PC-9 (cell line): ENCODE results near the gene RBCK1. TPM values are rescaled to one million over a fixed set of nuclear protein-coding genes. Genes with fewer than 3 reads are reported as not detected.

Source experiments
- BruUV-seq: library from RNA; stranded (reverse); fragments of 400-500 nt; replicated peaks from 2 replicates; lab custom pipeline; 2021; lab: Mats Ljungman, UMichigan
- CTCF ChIA-PET: fragments of 300-600 bp; sonication (Branson Sonifier 250); formaldehyde crosslinking; loops from one replicate; lab custom pipeline; 2022; ENCODE audit warnings: antibody characterized with exemption; lab: Charles Lee
- POLR2A ChIA-PET: fragments of 300-600 bp; sonication (Branson Sonifier 250); formaldehyde crosslinking; loops from one replicate; lab custom pipeline; 2022; ENCODE audit warnings: antibody characterized with exemption; ENCODE audit not compliant: unreplicated experiment; lab: Charles Lee
- DNase-seq, 2 experiments: peaks; one replicate each; pipeline versions ENCODE4 v3.0.0 to v3.0.0-alpha.2; 2015 to 2022; ENCODE audit warnings: mixed read lengths in 1 of 2
- H2AFZ ChIP-seq: fragments of 200-600 bp; sonication (generic); 2 replicates; pipeline ENCODE4 v1.8.1; 2017; ENCODE audit warnings: antibody characterized with exemption
- H3F3A ChIP-seq: fragments of 200-600 bp; sonication (generic); 2 replicates; pipeline ENCODE4 v1.8.1; 2017; ENCODE audit warnings: antibody characterized with exemption, mild to moderate bottlenecking, low read depth; ENCODE audit not compliant: insufficient read depth
- H3K27ac ChIP-seq: fragments of 200-600 bp; sonication (generic); 2 replicates; pipeline ENCODE4 v1.6.1; 2016; ENCODE audit warnings: mixed run types
- H3K27me3 ChIP-seq: fragments of 200-600 bp; sonication (generic); 2 replicates; pipeline ENCODE4 v1.6.1; 2016; ENCODE audit warnings: low read depth, mixed run types; ENCODE audit not compliant: insufficient read depth
- H3K36me3 ChIP-seq: fragments of 200-600 bp; sonication (generic); 2 replicates; pipeline ENCODE4 v1.6.1; 2016; ENCODE audit warnings: low read depth, mixed run types
- H3K4me1 ChIP-seq: fragments of 200-600 bp; sonication (generic); replicated peaks from 2 replicates; pipeline ENCODE4 v1.6.1; 2016; ENCODE audit warnings: mixed run types; ENCODE audit not compliant: insufficient read depth
- H3K4me2 ChIP-seq: fragments of 200-600 bp; sonication (generic); 2 replicates; pipeline ENCODE4 v1.6.1; 2017; ENCODE audit warnings: mixed run types
- H3K4me3 ChIP-seq: fragments of 200-600 bp; sonication (generic); 2 replicates; pipeline ENCODE4 v1.6.1; 2016; ENCODE audit warnings: mixed run types
- H3K79me2 ChIP-seq: fragments of 200-600 bp; sonication (generic); 2 replicates; pipeline ENCODE4 v1.6.1; 2017; ENCODE audit warnings: low read depth, mixed run types
- H3K9me2 ChIP-seq: fragments of 200-600 bp; sonication (generic); 2 replicates; pipeline ENCODE4 v1.8.1; 2017; ENCODE audit warnings: mild to moderate bottlenecking; ENCODE audit not compliant: insufficient read depth
- H3K9me3 ChIP-seq: fragments of 200-600 bp; sonication (generic); 2 replicates; pipeline ENCODE4 v1.8.1; 2016; ENCODE audit warnings: low read depth; ENCODE audit not compliant: insufficient read depth
- H4K20me1 ChIP-seq: fragments of 200-600 bp; sonication (generic); 2 replicates; pipeline ENCODE4 v1.8.1; 2017; ENCODE audit not compliant: insufficient read depth
- EZH2 ChIP-seq: fragments of 200-600 bp; sonication (generic); IDR thresholded peaks from 2 replicates; pipeline ENCODE4 v1.8.0; 2017; ENCODE audit warnings: antibody characterized with exemption, low read depth
- intact Hi-C: fragments of 100-400 bp; cut with micrococcal nuclease; formaldehyde crosslinking; loops from one replicate; pipeline ENCODE4 v1.10.0; 2022; ENCODE audit not compliant: unreplicated experiment
- total RNA-seq: library from RNA; stranded (reverse); gene quantifications from 2 replicates; pipeline ENCODE4 v1.2.3, GENCODE V29; 2021
- TF ChIP-seq, protein P1 (sequence below): fragments of 200-600 bp; sonication (generic); conservative IDR thresholded peaks from 2 replicates; pipeline ENCODE4 v1.6.1; 2017; ENCODE audit warnings: mixed run types, antibody characterized with exemption, mild to moderate bottlenecking, moderate library complexity

The RBCK1 gene
- total RNA-seq, 1 experiment from 2014 or later, result 176 TPM

DNA sequence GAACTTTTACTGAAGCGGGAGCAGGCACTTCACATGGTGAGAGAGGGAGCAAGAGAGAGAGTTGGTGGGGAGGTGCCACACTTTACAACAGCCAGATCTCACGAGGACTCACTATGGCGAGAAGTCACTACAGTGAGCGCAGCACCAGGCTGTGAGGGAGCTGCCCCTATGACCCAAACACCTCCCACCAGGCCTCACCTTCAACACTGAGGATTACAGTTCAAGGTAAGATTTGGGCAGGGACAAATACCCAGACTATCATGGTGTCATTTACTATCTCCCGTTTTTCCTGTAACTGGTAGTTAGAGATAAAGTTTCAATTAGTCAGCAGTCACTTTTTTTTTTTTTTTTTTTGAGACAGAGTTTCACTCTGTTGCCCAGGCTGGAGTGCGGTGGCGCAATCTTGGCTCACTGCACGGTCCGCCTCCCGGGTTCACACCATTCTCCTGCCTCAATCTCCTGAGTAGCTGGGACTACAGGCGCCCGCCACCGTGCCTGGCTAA lies 7.8 kb downstream of the RBCK1 start:
- Histone ChIP-seq H3K36me3 (peaks cover 44% of the 10 kb centered on the region), H4K20me1 (peaks cover 13% of the 10 kb centered on the region), H2AFZ (no peak overlapping the region), H3K4me2 (no peak overlapping the region), H3K27ac (no peak overlapping the region), H3K4me1 (peaks cover 7% of the 10 kb centered on the region; the same call in 1 of the 2 replicates), H3K9me3 (no peaks in the 10 kb centered on the region), H3F3A (peaks cover 41% of the 10 kb centered on the region), H3K79me2 (peaks cover 42% of the 10 kb centered on the region), H3K9me2 (no peaks in the 10 kb centered on the region), H3K27me3 (no peaks in the 10 kb centered on the region), H3K4me3 (no peak overlapping the region)
- BruUV-seq, result no TSS peak
- DNase-seq, result no peak
- ChIA-PET CTCF (no interaction called here), POLR2A (no interaction called here)
- TF ChIP-seq EZH2, result no peak
- TF ChIP-seq, protein P1, sequence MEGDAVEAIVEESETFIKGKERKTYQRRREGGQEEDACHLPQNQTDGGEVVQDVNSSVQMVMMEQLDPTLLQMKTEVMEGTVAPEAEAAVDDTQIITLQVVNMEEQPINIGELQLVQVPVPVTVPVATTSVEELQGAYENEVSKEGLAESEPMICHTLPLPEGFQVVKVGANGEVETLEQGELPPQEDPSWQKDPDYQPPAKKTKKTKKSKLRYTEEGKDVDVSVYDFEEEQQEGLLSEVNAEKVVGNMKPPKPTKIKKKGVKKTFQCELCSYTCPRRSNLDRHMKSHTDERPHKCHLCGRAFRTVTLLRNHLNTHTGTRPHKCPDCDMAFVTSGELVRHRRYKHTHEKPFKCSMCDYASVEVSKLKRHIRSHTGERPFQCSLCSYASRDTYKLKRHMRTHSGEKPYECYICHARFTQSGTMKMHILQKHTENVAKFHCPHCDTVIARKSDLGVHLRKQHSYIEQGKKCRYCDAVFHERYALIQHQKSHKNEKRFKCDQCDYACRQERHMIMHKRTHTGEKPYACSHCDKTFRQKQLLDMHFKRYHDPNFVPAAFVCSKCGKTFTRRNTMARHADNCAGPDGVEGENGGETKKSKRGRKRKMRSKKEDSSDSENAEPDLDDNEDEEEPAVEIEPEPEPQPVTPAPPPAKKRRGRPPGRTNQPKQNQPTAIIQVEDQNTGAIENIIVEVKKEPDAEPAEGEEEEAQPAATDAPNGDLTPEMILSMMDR, result no peak
- intact Hi-C loops, result no loop called here

DNA sequence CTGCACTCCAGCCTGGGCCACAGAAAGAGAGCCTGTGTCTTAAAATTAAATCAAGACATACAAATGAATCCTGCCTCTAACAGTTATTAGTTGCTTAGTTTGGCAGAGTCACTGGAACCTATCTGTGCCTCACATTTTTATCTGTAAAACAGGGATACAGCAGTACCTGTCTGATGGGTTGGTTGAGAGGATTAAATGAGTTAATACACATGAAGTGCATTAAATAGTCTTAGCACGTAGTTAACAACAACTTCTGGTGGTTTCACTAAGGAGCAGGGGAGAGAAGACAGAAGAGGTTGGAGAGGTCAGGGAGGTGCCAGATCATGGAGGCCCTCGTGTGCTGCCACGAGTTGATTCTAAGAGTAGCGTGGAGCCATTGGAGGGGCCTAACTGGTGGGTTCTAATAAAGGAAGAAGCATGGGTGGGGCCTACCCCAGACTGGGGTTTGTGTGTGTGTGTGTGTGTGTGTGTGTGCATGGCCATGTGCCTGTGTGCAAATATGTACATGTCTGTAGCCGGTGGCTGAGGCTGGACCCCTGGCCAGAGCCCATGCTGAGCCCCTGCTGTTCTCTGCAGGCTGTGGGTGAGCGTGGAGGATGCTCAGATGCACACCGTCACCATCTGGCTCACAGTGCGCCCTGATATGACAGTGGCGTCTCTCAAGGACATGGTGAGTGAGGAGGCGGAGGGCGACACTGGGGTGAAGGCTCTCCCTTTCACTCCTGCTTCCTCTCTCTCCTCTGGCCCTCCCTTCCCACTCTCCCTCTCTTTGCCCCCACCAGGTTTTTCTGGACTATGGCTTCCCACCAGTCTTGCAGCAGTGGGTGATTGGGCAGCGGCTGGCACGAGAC lies 9.1 kb downstream of the RBCK1 start:
- H3K4me3 ChIP-seq, result no peak overlapping the region
- H3K27ac ChIP-seq, result no peak overlapping the region
- H3K27me3 ChIP-seq, result no peaks in the 10 kb centered on the region
- TF ChIP-seq, protein P1, result no peak
- TF ChIP-seq EZH2, result no peak
- no peaks in the 10 kb centered on the region for H3K9me3 ChIP-seq
- H2AFZ ChIP-seq, result no peak overlapping the region
- peaks cover 33% of the 10 kb centered on the region for H3K36me3 ChIP-seq
- no peaks in the 10 kb centered on the region for H3K9me2 ChIP-seq
- CTCF ChIA-PET, result no interaction called here
- DNase-seq, result no peak
- peaks cover 5% of the 10 kb centered on the region; the same call in 1 of the 2 replicates for H3K4me1 ChIP-seq
- intact Hi-C loops, result no loop called here
- peaks cover 43% of the 10 kb centered on the region for H3F3A ChIP-seq
- peaks cover 13% of the 10 kb centered on the region for H4K20me1 ChIP-seq
- peaks cover 31% of the 10 kb centered on the region for H3K79me2 ChIP-seq
- POLR2A ChIA-PET, result no interaction called here
- BruUV-seq, result no TSS peak
- H3K4me2 ChIP-seq, result no peak overlapping the region

DNA sequence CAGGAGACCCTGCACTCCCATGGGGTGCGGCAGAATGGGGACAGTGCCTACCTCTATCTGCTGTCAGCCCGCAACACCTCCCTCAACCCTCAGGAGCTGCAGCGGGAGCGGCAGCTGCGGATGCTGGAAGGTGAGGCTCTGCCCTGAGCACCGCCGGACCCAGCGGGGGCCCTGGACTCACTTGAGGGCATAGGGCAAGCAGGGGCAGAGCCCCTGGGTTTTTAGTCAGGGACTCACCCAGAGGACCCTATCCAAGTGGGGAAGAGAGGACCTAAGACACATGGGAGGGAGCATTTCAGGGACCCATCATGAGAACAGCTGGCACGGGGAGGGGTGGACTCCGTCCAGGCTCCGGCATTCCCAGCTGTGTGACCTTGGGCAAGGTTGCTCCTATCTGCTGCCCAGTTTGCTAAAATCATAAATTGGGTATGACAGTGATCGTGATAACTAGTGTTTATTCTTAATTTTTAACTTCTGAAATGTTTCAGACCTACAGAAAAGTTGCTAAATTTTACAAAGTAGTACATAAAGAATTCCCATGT lies 9.8 kb downstream of the RBCK1 start:
- peaks cover 43% of the 10 kb centered on the region for H3F3A ChIP-seq
- no peak for TF ChIP-seq EZH2
- TF ChIP-seq, protein P1, result no peak
- H4K20me1 ChIP-seq, result peaks cover 13% of the 10 kb centered on the region
- no peaks in the 10 kb centered on the region for H3K9me2 ChIP-seq
- DNase-seq, result no peak
- ChIA-PET POLR2A (no interaction called here), CTCF (no interaction called here)
- no peaks in the 10 kb centered on the region for H3K27me3 ChIP-seq
- no peak overlapping the region for H2AFZ ChIP-seq
- no peak overlapping the region for H3K4me3 ChIP-seq
- H3K27ac ChIP-seq, result no peak overlapping the region
- no peak overlapping the region for H3K4me2 ChIP-seq
- peaks cover 30% of the 10 kb centered on the region for H3K36me3 ChIP-seq
- intact Hi-C loops, result no loop called here
- H3K4me1 ChIP-seq, result peaks cover 2% of the 10 kb centered on the region; the same call in 1 of the 2 replicates
- no TSS peak for BruUV-seq
- H3K9me3 ChIP-seq, result no peaks in the 10 kb centered on the region
- H3K79me2 ChIP-seq, result peaks cover 24% of the 10 kb centered on the region
